ENCODE measurements around the gene NLRP8.

Gene NLRP8

GRCh38 chr19:55947532-55947931 lies at the start of gene NLRP8:
Gene NLRP8 (plus strand): TSS chr19:55947832.
- no peak for TF ChIP-seq CTCF (IDR thresholded peaks at IDR 0.05; ENCODE audit: insufficient read depth, missing control alignments)
- DNase-seq (ENCODE audit: insufficient read length, low spot score) (no peak), FAIRE-seq (no peak)

GRCh38 chr19:55898911-55899310 lies 48.7 kb upstream of the NLRP8 start:
- no peak for DNase-seq (ENCODE audit: insufficient read length, low spot score)
- TF ChIP-seq CTCF (IDR thresholded peaks at IDR 0.05; ENCODE audit: insufficient read depth, missing control alignments), result no peak
- FAIRE-seq, result no peak

GRCh38 chr19:55901369-55902079 lies 46.1 kb upstream of the NLRP8 start:
- TF ChIP-seq CTCF (IDR thresholded peaks at IDR 0.05; ENCODE audit: insufficient read depth, missing control alignments), result no peak
- DNase-seq (ENCODE audit: insufficient read length, low spot score) (no peak), FAIRE-seq (no peak)

- no peak for TF ChIP-seq CTCF (IDR thresholded peaks at IDR 0.05; ENCODE audit: insufficient read depth, missing control alignments)
- FAIRE-seq (no peak), DNase-seq (ENCODE audit: insufficient read length, low spot score) (no peak)
Observed at GRCh38 chr19:55902080-55902751, 45.4 kb upstream of the NLRP8 start.

- no peak for TF ChIP-seq CTCF (IDR thresholded peaks at IDR 0.05; ENCODE audit: insufficient read depth, missing control alignments)
- DNase-seq (ENCODE audit: insufficient read length, low spot score) (no peak), FAIRE-seq (no peak)
Observed at GRCh38 chr19:55907286-55907685, 40.3 kb upstream of the NLRP8 start.

GRCh38 chr19:55907746-55908145 lies 39.9 kb upstream of the NLRP8 start:
- no peak for TF ChIP-seq CTCF (IDR thresholded peaks at IDR 0.05; ENCODE audit: insufficient read depth, missing control alignments)
- no peak for FAIRE-seq
- DNase-seq (ENCODE audit: insufficient read length, low spot score), result no peak

GRCh38 chr19:55909801-55910200 lies 37.8 kb upstream of the NLRP8 start:
- FAIRE-seq (no peak), DNase-seq (ENCODE audit: insufficient read length, low spot score) (no peak)
- TF ChIP-seq CTCF (IDR thresholded peaks at IDR 0.05; ENCODE audit: insufficient read depth, missing control alignments), result no peak
